Trophoblast cell (in vitro differentiated cells and primary cell): ENCODE results near the gene STAC.
"Not testable (repeated sequence)": the region's sequence is repeated elsewhere in the genome, so short reads cannot be mapped to it uniquely, and the experiment has no call there.

Experiments
- DNase-seq, 2 donors: peaks; one replicate each; pipeline ENCODE4 v3.0.0-alpha.2; 2016
- H2AFZ ChIP-seq: 2 replicates; pipeline ENCODE4 v1.6.1; 2013; ENCODE audit warnings: low read length, moderate library complexity, mild to moderate bottlenecking; ENCODE audit not compliant: insufficient read depth, poor library complexity
- H2AK5ac ChIP-seq: 2 replicates; pipeline ENCODE4 v1.6.1; 2013; ENCODE audit warnings: mild to moderate bottlenecking, low read length
- H2BK120ac ChIP-seq: 2 replicates; pipeline ENCODE4 v1.6.1; 2013; ENCODE audit warnings: low read length, mild to moderate bottlenecking, moderate library complexity; ENCODE audit not compliant: insufficient read depth, poor library complexity
- H2BK12ac ChIP-seq: 2 replicates; pipeline ENCODE4 v1.6.1; 2013; ENCODE audit warnings: mild to moderate bottlenecking, low read length, moderate library complexity
- H2BK5ac ChIP-seq: 2 replicates; pipeline ENCODE4 v1.6.1; 2013; ENCODE audit warnings: low read length, low read depth, moderate library complexity, mild to moderate bottlenecking; ENCODE audit not compliant: poor library complexity
- H3K14ac ChIP-seq: 2 replicates; pipeline ENCODE4 v1.6.1; 2013; ENCODE audit warnings: mild to moderate bottlenecking, low read length
- H3K18ac ChIP-seq: 2 replicates; pipeline ENCODE4 v1.6.1; 2013; ENCODE audit warnings: mild to moderate bottlenecking, low read length
- H3K23ac ChIP-seq: 2 replicates; pipeline ENCODE4 v1.6.1; 2013; ENCODE audit warnings: low read length
- H3K27ac ChIP-seq: 2 replicates; pipeline ENCODE4 v1.5.1; 2013; ENCODE audit warnings: low read depth, mild to moderate bottlenecking, inconsistent platforms, low read length, moderate library complexity
- H3K27me3 ChIP-seq: 2 replicates; pipeline ENCODE4 v1.6.1; 2013; ENCODE audit warnings: inconsistent platforms, mild to moderate bottlenecking, low read length, moderate library complexity; ENCODE audit not compliant: insufficient read depth
- H3K36me3 ChIP-seq, 2 experiments: 1 replicate in 1 of 2; 2 replicates in 1 of 2; pipeline ENCODE4 v1.6.1; 2013; ENCODE audit warnings: low read length in 2 of 2, mild to moderate bottlenecking in 2 of 2, moderate library complexity in 1 of 2; ENCODE audit not compliant: insufficient read depth in 2 of 2, control insufficient read depth in 1 of 2
- H3K4ac ChIP-seq: 2 replicates; pipeline ENCODE4 v1.6.1; 2013; ENCODE audit warnings: low read depth, mild to moderate bottlenecking, low read length, moderate library complexity
- H3K4me1 ChIP-seq, 2 experiments: 1 replicate in 1 of 2; 2 replicates in 1 of 2; pipeline ENCODE4 v1.6.1; 2013; ENCODE audit warnings: low read length in 2 of 2, mild to moderate bottlenecking in 2 of 2, moderate library complexity in 1 of 2; ENCODE audit not compliant: insufficient read depth in 2 of 2, control insufficient read depth in 1 of 2
- H3K4me2 ChIP-seq: 2 replicates; pipeline ENCODE4 v1.6.1; 2013; ENCODE audit warnings: inconsistent platforms, mild to moderate bottlenecking, low read length, moderate library complexity
- H3K4me3 ChIP-seq: 2 replicates; pipeline ENCODE4 v1.5.1; 2013; ENCODE audit warnings: mild to moderate bottlenecking, low read depth, low read length, inconsistent platforms
- H3K79me1 ChIP-seq: one replicate; pipeline ENCODE4 v1.6.1; 2013; ENCODE audit warnings: low read length
- H3K79me2 ChIP-seq: 2 replicates; pipeline ENCODE4 v1.6.1; 2013; ENCODE audit warnings: low read length, mild to moderate bottlenecking; ENCODE audit not compliant: control insufficient read depth, insufficient read depth, poor library complexity
- H3K9ac ChIP-seq: 2 replicates; pipeline ENCODE4 v1.6.1; 2013; ENCODE audit warnings: mild to moderate bottlenecking, low read length
- H3K9me3 ChIP-seq: 2 replicates; pipeline ENCODE4 v1.6.1; 2013; ENCODE audit warnings: low read depth, mild to moderate bottlenecking, control low read depth, inconsistent platforms, low read length; ENCODE audit not compliant: insufficient read depth
- H4K12ac ChIP-seq: 2 replicates; pipeline ENCODE4 v1.6.1; 2013; ENCODE audit warnings: low read depth, mild to moderate bottlenecking, low read length, moderate library complexity
- H4K8ac ChIP-seq: 2 replicates; pipeline ENCODE4 v1.6.1; 2013; ENCODE audit warnings: low read depth, mild to moderate bottlenecking, low read length, moderate library complexity
- H4K91ac ChIP-seq: one replicate; pipeline ENCODE4 v1.6.1; 2013; ENCODE audit warnings: low read depth, mild to moderate bottlenecking, low read length, moderate library complexity
- WGBS: extraction: QIAGEN DNeasy Blood & Tissue Kit; methylation state at CpG from one replicate; pipeline ENCODE4 v1.1.7; 2013; ENCODE audit warnings: missing lambda C conversion rate; ENCODE audit not compliant: insufficient read length, insufficient coverage; ENCODE audit errors: extremely low coverage; 5-methylcytosine and 5-hydroxymethylcytosine counted together

Gene STAC

GRCh38 chr3:36562945-36563344, 182.6 kb downstream of the STAC start:
- no peak overlapping the region for H3K18ac ChIP-seq
- no peaks in the 10 kb centered on the region for H3K4me1 ChIP-seq
- no peak overlapping the region for H4K91ac ChIP-seq
- no peak overlapping the region for H3K23ac ChIP-seq
- H3K4me3 ChIP-seq: no peak overlapping the region
- no peak overlapping the region for H3K14ac ChIP-seq
- H3K27me3 ChIP-seq: no peaks in the 10 kb centered on the region
- H4K8ac ChIP-seq: no peak overlapping the region
- H3K79me2 ChIP-seq: no peaks in the 10 kb centered on the region
- H3K36me3 ChIP-seq: no peaks in the 10 kb centered on the region
- no peaks in the 10 kb centered on the region for H3K79me1 ChIP-seq
- no peak overlapping the region for H3K27ac ChIP-seq
- no peak overlapping the region for H3K4ac ChIP-seq
- H3K9ac ChIP-seq: no peak overlapping the region
- no peak for DNase-seq
- H2BK5ac ChIP-seq: no peak overlapping the region
- no peak overlapping the region for H4K12ac ChIP-seq
- H2BK12ac ChIP-seq: no peak overlapping the region
- no peak overlapping the region for H2AFZ ChIP-seq
- no peaks in the 10 kb centered on the region for H3K9me3 ChIP-seq
- H2AK5ac ChIP-seq: no peak overlapping the region
- no peak overlapping the region for H2BK120ac ChIP-seq
- WGBS: no CpG with 5 or more reads among the region's 1 CpG
- no peak overlapping the region for H3K4me2 ChIP-seq

GRCh38 chr3:36575241-36575640, 194.9 kb downstream of the STAC start:
- H2BK5ac ChIP-seq: no peak overlapping the region
- H3K9me3 ChIP-seq: peaks cover 3% of the 10 kb centered on the region
- H3K4me2 ChIP-seq: no peak overlapping the region
- H3K9ac ChIP-seq: no peak overlapping the region
- no peak overlapping the region for H2BK12ac ChIP-seq
- no peak overlapping the region for H2BK120ac ChIP-seq
- no peak overlapping the region for H3K14ac ChIP-seq
- no peaks in the 10 kb centered on the region for H3K27me3 ChIP-seq
- no peak overlapping the region for H2AFZ ChIP-seq
- no peaks in the 10 kb centered on the region for H3K4me1 ChIP-seq
- H3K4me3 ChIP-seq: no peak overlapping the region
- H3K36me3 ChIP-seq: no peaks in the 10 kb centered on the region
- no peak for DNase-seq
- no peak overlapping the region for H3K4ac ChIP-seq
- H3K23ac ChIP-seq: no peak overlapping the region
- H4K12ac ChIP-seq: no peak overlapping the region
- H3K79me1 ChIP-seq: no peaks in the 10 kb centered on the region
- H3K27ac ChIP-seq: no peak overlapping the region
- no peak overlapping the region for H2AK5ac ChIP-seq
- no peak overlapping the region for H4K91ac ChIP-seq
- no CpG with 5 or more reads among the region's 2 CpGs for WGBS
- no peak overlapping the region for H4K8ac ChIP-seq
- H3K79me2 ChIP-seq: no peaks in the 10 kb centered on the region
- H3K18ac ChIP-seq: no peak overlapping the region

- H3K9ac ChIP-seq, H3K79me2 ChIP-seq, H3K79me1 ChIP-seq, H2BK120ac ChIP-seq, H3K27me3 ChIP-seq, H3K36me3 ChIP-seq, H2AFZ ChIP-seq, H3K18ac ChIP-seq, H2BK5ac ChIP-seq, H3K14ac ChIP-seq, H3K27ac ChIP-seq, H3K4me2 ChIP-seq, H3K9me3 ChIP-seq, H3K23ac ChIP-seq, H3K4me3 ChIP-seq, DNase-seq, H3K4ac ChIP-seq, H3K4me1 ChIP-seq, H4K12ac ChIP-seq, H2AK5ac ChIP-seq, H4K91ac ChIP-seq, H4K8ac ChIP-seq, H2BK12ac ChIP-seq: not testable (repeated sequence)
- WGBS: no CpG with 5 or more reads among the region's 4 CpGs
Measured at GRCh38 chr3:36578418-36578817, 198.1 kb downstream of the STAC start.

GRCh38 chr3:36579746-36580145, 199.4 kb downstream of the STAC start:
- Histone ChIP-seq H3K27ac (no peak overlapping the region), H3K9me3 (no peaks in the 10 kb centered on the region), H2AFZ (no peak overlapping the region), H3K4ac (no peak overlapping the region), H4K12ac (no peak overlapping the region), H3K79me1 (no peaks in the 10 kb centered on the region), H4K8ac (no peak overlapping the region), H3K4me2 (no peak overlapping the region), H3K23ac (no peak overlapping the region), H2BK120ac (no peak overlapping the region), H3K14ac (no peak overlapping the region), H2BK5ac (no peak overlapping the region), H4K91ac (no peak overlapping the region), H3K4me3 (no peak overlapping the region), H3K4me1 (no peaks in the 10 kb centered on the region), H3K18ac (no peak overlapping the region), H2BK12ac (no peak overlapping the region), H3K79me2 (no peaks in the 10 kb centered on the region), H3K9ac (no peak overlapping the region), H3K27me3 (no peaks in the 10 kb centered on the region), H3K36me3 (no peaks in the 10 kb centered on the region), H2AK5ac (no peak overlapping the region)
- DNase-seq: no peak
- WGBS: no CpG with 5 or more reads among the region's 1 CpG
